Anterior cingulate cortex (tissue), 58 donors: ENCODE measurements around the gene BYSL.
A peak's percentile ranks its signal among the peaks of the same experiment; 100 is the strongest.

ENCODE experiments used
- DNase-seq, 58 donors: peaks; one replicate each; lab custom pipeline; 2025; lab: John Stamatoyannopoulos, UW

The BYSL gene

DNA sequence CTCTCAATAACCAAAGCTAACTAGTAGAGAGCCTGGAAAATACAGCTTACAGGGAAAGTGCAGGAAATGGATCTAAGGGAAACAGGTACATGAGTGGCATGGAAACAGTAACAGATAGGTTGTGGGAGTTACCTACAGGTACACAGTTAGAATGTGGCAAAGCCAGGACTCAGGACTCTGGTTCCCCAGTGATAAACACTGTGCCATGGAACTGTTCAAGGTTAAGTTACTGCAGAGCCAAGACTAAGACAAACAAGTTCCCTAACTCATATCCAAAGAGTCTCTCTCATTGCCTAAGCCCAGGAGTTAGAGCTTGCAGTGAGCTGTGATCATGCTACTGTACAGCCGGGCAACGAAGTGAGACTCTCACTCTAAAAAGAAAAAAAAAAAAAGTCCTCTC, 7.0 kb upstream of the BYSL start:
- no peak for DNase-seq

DNA sequence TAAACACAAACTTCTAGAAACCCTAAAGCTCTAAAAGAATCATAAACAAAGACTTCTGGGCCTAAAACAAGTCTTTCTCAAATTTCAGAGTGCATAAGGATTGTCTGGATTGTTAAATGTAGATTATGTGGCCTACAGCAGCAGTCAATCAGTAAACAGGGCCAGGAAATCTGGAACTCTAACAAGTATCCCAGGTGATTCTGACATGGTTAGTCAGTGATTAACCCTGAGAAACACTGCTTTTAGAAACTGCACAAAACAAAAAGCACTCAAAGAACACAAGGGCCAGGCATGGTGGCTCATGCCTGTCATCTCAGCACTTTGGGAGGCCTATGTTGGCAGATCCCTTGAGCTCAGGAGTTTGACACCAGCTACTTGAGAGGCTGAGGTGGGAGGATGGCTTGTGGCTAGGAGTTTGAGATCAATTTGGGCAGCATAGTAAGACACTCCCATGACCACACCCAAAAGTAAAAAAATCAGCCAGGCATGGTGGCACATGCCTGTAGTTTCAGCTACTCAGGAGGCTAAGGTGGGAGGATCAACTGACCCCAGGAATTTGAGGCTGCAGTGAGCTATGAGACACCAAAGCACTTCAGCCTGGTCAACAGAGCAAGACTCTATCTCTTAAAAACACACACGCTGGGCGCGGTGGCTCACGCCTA, 6.3 kb upstream of the BYSL start:
- DNase-seq, result no peak

DNA sequence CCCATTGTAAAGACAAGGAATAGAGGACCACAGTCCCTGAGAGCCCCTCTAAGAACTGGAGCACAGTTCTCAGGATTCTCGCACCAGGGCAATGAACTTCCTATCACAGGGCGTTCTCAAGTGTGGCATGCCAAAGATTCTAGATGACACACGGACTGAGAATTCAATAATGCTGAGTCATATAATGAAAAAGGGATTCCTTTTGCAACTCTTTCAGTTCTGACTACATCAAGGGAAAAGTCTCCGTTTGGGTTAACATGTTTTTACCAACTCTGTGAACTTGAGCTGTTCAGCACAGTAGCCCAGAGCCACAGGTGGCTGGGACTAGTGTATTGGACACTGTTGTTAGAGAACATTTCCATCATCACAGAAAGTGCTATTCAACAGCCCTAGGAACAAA, 3.8 kb upstream of the BYSL start:
- DNase-seq, result no peak

DNA sequence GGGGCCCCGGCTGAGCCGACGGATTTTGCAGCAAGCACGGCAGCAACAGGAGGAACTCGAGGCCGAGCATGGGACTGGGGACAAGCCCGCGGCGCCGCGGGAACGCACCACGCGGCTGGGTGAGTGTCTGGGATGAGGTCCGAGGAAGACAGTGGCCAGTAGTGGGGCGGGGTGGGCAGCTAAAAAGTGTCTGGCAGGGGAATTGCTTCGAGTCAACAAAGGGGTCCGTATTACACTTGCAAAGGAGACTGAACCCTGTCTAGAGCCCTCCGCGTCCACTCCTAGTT, 356 bp downstream of the BYSL start:
- peak in 3 of 58 donors; percentile 36 to 63 (median 41) for DNase-seq

DNA sequence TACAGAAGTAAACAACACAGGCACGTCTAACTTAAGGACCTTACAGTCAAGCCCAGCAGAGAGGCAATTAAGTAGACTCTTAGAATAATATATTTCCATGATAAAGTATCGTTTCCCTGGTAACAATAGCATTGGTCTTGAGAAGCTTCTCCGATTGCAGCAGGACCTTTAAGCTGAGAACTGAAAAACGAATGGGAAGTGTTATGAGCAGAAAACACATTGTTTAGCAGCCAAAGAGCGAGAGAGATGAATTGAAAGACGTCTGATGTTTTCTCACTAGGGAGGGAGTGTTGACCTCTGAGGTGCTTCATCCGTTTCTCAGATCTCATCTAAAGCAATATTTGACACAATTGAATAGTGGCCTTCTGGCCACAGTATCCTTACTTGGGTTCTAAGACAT, 855 bp downstream of the BYSL start:
- no peak for DNase-seq

DNA sequence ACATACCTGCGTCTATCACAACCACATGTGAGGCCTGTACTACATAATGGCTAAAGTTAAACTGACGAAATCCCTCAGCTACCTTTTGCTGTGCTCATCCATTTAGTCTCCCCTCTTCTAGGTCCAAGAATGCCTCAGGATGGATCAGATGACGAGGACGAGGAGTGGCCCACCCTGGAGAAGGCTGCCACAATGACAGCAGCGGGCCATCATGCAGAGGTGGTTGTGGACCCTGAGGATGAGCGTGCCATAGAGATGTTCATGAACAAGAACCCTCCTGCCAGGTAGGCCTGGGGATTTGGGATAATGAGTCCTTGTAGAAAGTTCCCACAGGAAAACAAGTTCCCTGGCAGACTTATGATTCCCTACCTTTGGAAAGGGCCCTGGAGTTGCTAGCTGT, 6.0 kb downstream of the BYSL start:
- DNase-seq, result no peak

DNA sequence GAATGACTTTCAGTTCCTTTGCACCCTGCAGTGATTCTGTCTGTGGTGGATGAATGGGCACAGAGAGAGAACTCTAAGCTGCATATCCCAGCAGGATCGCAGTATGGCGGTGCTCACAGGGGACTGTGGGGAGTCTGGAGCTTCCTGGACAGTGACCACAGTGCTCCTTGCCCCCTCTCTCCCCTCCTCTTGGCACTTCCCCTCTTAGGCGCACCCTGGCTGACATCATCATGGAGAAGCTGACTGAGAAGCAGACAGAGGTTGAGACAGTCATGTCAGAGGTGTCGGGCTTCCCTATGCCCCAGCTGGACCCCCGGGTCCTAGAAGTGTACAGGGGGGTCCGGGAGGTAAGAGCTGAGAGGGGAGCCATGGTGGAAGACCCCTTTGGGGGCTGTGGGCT, 8.6 kb downstream of the BYSL start:
- no peak for DNase-seq

DNA sequence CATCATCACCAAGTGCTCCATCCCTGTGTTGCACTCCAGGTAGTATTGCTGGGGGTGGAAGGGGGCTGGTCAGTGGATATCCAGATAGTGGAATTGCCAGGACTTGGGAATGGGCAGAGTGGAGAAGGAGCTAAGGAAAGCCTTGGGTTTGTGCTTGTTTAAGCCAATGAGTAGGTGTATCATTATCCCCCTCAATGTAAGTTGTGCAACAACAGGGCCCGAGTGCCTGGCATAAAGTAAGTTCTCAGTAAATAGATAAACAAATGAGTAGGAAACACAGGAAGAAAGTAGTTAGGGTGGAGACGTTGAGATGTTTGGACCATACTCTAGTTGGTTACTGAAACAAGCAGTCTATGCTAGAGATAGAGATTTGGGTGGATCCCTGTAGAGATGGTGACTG, 10.5 kb downstream of the BYSL start:
- DNase-seq, result no peak

DNA sequence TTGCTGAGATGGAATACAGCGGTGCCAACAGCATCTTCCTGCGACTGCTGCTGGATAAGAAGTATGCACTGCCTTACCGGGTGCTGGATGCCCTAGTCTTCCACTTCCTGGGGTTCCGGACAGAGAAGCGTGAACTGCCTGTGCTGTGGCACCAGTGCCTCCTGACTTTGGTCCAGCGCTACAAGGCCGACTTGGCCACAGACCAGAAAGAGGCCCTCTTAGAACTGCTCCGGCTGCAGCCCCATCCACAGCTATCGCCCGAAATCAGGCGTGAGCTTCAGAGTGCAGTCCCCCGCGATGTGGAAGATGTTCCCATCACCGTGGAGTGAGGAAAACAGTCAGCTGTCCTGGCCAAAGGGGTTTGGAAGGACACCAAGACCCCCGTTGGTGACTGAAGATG, 11.1 kb downstream of the BYSL start:
- DNase-seq, result no peak

DNA sequence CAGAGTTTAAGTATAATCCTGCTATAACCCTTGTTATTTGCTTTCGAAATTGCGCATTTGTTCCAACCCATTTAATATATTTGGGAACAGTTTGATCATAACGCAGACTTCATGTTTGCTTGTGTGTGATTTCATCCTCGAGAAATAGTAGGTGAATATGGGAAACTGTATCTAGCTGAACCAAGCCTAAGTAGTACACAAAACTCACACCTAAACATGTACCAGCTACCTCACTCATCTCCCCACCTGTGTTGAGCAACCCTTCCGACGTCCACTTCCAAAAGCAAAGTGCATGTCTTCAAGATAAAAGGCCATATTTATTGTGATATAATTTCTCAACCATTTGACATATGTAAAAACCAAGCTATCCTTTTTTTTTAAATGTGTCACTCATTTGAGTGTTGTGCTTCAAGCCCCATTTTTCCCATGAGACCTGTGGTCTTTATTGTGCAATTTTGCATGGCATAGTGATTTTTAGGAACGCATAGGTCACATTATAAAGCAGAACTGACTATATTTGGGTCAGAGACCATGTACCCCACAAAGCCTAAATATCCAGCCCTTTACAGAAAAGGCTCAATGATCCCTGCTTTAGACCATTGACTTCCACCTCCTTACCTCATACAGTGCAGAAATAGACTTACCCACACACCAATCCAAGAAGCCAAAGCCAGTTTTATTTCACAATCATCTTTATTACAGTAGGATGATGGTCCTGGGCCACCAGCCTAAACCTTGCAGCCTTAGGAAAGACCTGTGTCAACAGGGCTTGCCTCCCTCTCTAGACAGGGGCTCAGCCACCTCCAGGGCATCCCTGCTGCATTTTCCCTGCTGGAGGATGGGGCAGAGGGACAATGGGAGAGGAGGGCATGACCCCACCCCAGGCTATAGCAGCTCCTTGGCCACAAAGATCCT, 13.2 kb downstream of the BYSL start:
- DNase-seq, result no peak

DNA sequence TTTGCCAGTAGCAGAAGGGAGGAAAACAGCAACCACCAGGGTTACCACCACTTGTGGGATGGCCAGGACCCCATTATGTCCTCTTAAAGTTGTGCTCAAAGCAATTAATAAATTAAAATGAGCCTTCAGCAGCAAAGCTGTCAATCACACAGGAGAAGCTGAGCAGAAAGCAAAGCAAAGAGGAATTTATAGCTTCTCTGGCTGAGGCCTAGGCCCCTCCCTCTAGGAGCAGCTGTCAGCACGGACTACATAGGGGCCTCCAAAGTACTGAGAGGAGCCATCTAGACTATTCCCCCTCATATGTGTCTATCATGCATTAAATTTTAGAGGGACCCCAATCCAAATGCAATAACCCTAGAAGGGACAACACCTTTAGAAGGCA, 13.9 kb downstream of the BYSL start:
- no peak for DNase-seq

DNA sequence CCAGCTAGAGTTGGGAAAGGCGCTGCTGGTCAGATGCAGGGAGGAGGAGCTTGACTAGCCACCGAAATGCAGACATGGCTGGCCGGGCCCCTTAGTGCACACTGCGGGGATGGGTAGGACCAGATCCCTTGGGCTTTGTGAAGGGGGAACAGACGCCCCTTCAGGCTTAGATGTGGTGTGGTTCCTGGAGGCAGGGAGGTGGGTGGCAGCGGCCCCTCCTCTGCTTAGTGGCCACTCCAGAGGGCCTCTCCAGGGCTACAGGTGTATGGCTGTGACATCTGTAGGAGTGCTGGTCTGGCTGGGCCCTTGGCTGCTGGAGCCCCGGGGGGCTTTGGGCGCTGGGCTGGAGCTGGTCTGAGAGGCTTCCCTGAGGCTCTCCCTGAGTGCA, 14.4 kb downstream of the BYSL start:
- DNase-seq, result no peak

DNA sequence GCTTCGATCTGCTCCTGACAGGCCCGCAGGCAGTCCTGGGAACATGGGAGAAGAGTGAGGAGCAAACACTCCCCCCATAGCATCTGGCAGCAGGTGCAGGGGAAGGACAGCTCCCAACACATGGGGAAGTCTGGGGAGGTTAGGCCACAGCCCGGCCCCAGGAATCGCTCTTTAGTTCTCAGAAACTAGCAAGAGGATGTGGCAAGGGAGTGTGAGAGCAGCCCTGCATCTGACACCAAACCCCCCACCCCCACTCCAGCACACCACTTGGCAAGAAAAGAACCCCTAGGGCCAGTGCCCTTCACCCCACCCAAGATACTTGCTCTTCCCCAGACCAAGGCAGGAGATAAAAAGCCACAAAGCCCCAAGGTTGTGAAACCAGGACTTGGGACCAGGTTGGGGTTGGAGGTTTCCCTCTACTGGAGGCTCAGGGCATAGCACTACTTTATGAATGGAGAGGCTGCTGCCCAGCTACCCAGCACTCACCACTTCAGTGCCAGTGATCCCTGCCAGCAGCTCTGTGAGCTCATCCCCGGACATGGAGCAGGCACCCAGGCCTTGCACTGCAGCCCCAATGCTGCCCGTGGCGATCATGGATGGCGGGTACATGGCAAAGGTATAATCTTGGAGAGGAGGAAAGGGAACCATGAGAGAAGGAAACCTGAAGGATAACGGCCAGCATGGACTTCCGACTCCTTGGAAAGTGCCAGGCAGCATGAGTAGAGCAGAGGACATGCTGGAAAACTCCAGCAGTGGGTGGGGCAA, 15.0 kb downstream of the BYSL start:
- DNase-seq, result peak in 56 of 58 donors; percentile 7 to 89 (median 68)

DNA sequence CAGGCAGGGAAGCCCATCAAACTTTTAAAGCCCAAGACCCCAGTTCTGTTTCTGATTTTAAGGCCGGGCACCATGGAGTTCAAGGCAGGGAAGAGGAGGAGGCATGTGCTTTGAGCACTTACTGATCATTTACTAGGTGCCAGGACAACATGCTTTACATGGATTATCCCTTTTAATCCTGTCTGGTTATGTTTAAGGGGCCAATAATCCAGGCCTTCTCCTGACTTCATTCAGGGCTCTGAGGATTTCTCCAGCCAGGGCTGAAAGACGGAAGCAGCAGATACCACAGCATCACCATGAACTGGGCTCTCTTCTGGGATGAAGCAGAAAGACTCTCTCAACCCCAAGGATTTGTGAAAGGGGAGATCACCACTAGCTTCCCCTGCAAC, 16.2 kb downstream of the BYSL start:
- no peak for DNase-seq

DNA sequence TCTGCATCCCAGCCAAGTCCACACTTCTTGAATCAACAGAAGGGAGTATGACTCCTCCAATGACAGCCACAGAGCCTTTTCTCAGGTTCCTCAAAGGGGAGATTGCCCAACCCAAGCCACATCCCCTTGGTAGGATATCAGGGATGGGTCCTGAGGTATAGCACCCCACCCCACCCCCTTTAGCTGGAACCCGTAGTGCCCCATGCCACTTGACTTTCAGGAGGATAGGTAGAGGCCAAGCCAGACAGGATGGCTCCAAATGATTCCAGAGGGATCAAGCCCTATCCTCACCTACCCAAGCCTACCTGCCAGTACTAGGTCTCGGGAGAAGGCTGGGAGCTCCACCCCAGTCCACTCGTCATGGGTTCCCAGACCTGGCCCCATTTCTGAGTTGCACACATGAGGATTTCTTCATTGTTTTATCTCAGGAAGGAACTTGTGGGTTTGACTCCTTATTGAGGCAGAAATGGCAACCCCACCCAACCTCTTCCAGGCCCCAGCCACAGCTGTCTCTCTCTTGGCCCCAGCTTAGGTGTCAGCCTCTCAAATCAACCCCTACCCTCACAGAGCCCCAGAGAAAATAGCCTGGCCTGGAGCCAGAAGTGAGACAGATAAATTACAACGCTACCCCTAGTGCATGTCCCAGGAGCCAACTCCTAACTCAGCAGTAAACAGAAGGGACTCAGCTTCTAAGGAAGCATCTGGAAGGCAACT, 16.7 kb downstream of the BYSL start:
- no peak for DNase-seq

DNA sequence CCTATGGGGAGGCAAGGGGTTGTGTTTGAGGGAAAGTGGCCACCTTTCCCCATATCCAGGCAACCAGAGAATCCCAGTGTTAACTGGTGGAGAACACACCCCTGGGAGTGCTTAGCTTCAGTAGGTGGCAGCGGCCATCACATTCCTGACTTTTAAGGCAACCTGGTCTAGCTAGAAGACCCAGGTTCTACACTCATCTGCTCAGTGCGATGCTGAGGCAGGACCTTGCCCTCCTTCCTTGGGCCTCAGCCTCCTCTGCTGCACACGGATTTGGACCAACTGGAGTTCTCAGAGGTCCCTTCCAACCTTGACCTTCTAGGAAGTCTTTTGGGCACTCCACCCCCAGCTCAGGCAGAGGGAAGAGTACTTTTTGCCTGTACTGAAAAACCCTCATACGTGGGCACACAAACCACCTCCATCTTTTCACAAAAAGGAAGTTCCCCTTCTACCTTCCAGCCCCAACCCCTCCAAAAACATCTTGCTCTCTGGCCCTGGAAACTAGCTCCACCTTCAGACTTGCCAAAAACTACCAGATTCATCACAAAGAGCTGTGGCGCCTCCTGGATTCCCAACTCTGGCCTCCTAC, 17.4 kb downstream of the BYSL start:
- DNase-seq, result no peak

DNA sequence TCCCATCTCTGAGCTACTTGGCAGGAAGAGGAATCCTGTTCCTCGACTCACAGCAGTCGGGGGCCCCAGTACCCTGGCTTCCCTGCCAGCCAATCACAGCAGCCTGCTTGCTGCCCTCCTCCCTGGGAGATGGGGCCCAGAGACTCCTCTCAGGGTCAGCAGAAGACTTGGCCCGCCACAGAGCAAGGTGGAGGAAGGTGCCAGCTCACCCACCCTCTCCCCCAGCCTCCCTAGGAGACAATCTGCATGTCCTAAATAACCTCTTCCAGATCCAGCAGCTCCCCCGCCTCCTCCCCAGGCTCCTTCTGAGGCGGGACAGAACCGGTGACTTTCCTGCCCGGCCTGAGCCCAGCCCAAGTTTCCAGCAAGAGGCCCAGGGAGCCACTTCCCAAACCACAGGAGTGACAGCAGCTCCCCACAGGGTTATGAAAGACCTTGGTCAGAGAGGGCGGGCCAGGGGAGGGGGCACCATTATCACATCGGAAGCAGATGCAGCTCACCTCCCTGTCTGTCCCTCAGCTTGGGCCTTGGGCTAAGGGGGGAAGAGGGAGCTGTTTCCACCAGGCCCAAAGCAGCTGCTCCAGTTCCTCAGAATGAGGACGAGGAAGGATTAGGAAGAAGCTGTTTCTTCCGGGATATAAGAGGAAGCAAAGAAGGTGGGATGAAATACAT, 18.0 kb downstream of the BYSL start:
- peak in 48 of 58 donors; percentile 2 to 69 (median 30) for DNase-seq

DNA sequence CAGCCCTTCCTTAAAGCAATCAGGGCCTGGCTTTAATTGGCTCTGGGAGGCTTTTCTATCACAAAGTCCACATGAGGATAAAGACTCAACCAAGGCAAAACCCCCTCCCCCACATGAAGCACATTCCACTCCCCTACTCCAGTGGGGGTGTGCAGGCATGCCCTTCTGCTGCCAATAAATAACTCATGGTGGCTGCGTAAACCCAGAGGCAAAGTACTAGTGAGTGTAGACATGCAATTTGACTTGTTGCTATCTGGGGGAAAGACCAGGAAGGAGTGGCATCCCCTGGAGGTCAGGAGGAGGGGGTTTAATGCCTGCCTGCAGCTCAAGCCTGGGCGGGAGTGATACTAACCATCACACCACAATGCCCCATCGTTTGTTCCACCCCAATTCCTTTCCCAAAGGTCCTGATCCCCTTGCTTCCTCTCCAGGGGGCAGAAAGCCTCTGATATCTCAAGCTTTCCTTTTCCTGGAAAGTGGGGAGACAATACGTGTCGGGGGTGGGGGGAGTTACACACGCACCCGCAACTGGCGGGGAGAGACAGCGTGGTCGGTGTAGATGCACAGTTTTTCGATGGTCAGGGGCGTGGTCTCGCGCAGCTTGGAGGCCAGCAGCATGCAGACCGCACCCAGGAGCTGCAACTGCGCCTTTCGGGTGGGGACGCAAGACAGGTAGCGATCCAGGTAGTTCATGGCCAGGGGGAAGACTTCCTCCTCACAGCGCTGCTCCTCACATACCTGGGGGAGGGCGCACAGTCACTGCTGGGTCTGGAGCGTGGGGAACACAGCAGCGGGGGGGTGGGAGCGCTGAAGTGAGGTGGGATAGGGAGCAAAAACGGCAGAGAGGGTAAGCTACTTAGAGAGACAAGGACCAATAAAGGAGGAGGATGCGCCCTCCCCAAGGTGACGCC, 18.8 kb downstream of the BYSL start:
- DNase-seq, result peak in 2 of 58 donors; percentile 34 to 40

DNA sequence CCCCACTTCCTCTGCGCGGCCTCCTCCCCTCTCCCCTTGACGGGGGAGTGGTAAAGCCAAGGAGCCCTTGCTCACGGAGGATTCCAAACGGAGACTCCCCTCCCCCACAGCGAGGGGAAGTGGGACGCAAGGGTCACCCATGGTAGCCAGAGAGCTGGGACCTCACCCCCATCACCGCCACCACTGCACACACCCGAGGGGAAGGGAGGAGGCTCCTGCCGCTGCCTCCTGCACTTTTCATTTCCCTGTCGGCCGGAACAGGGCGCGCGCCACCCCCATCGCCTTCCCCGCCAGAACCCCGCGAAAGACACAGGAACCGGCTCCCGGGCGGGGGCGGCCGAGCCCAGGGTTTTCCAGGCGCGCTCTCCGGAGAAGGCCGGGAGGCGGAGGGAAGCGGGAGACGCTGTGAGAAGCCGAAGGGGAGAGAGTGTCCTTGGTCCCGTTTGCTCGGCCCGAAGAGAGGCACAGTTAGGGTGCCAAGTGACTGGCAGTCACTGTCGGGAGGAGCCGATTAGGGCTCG, 19.5 kb downstream of the BYSL start:
- DNase-seq, result peak in 50 of 58 donors; percentile 7 to 68 (median 42)
